Spleen (tissue), 11 donors: Measurements from ENCODE around the gene JAKMIP1. TPM values are rescaled to one million over a fixed set of nuclear protein-coding genes. Genes with fewer than 3 reads are reported as not detected.

Experiments
- DNase-seq: peaks from one replicate; pipeline ENCODE4 v3.0.0-alpha.2; 2020
- H3K27ac ChIP-seq, 8 donors: fragments of 200-600 bp; sonication (generic) in 7 of 8; 1 replicate in 4 of 8; 2 replicates in 4 of 8; pipeline versions ENCODE4 v1.5.0 to v1.8.0; 2016 to 2021; ENCODE audit warnings: inconsistent platforms in 4 of 8, mild to moderate bottlenecking in 4 of 8, moderate library complexity in 1 of 8
- H3K27me3 ChIP-seq, 7 donors: fragments of 200-600 bp; sonication (generic) in 6 of 7; replicated peaks in 1 of 7; 1 replicate in 4 of 7; 2 replicates in 3 of 7; pipeline versions ENCODE4 v1.5.0 to v1.8.0; 2016 to 2021; ENCODE audit warnings: inconsistent platforms in 3 of 7, mild to moderate bottlenecking in 1 of 7
- H3K36me3 ChIP-seq, 6 donors: fragments of 200-600 bp; sonication (generic) in 5 of 6; 1 replicate in 4 of 6; 2 replicates in 2 of 6; pipeline versions ENCODE4 v1.5.0 to v1.8.0; 2016 to 2021; ENCODE audit warnings: inconsistent platforms in 2 of 6
- H3K4me1 ChIP-seq, 6 donors: fragments of 200-600 bp; sonication (generic) in 5 of 6; 1 replicate in 3 of 6; 2 replicates in 3 of 6; pipeline versions ENCODE4 v1.5.0 to v1.8.0; 2016 to 2021; ENCODE audit warnings: inconsistent platforms in 3 of 6
- H3K4me3 ChIP-seq, 8 donors: fragments of 200-600 bp; sonication (generic) in 7 of 8; 1 replicate in 4 of 8; 2 replicates in 4 of 8; pipeline versions ENCODE4 v1.5.0 to v1.8.0; 2016 to 2021; ENCODE audit warnings: inconsistent platforms in 4 of 8, mild to moderate bottlenecking in 4 of 8, moderate library complexity in 2 of 8
- H3K9me3 ChIP-seq, 8 donors: fragments of 200-600 bp; sonication (generic) in 7 of 8; 1 replicate in 4 of 8; 2 replicates in 4 of 8; pipeline versions ENCODE4 v1.5.0 to v1.8.0; 2016 to 2021; ENCODE audit warnings: inconsistent platforms in 4 of 8
- CTCF ChIP-seq, 11 experiments: fragments of 200-600 bp in 7 of 11; fragments of 450-650 bp in 4 of 11; sonication (generic) in 4 of 11; IDR thresholded peaks in 8 of 11; conservative IDR thresholded peaks in 3 of 11; 1 replicate in 7 of 11; 2 replicates in 4 of 11; pipeline versions ENCODE4 v1.4.0 to v1.8.0; 2016 to 2021; ENCODE audit warnings: antibody characterized with exemption in 11 of 11, inconsistent platforms in 4 of 11, mild to moderate bottlenecking in 1 of 11
- POLR2A ChIP-seq, 3 donors: fragments of 450-650 bp; IDR thresholded peaks; one replicate each; pipeline ENCODE4 v1.5.1; 2017; ENCODE audit warnings: antibody characterized with exemption in 3 of 3, mild to moderate bottlenecking in 1 of 3
- POLR2AphosphoS5 ChIP-seq, 3 donors: sonication (generic); formaldehyde crosslinking; IDR thresholded peaks; one replicate each; pipeline ENCODE4 v1.5.1; 2017; ENCODE audit warnings: antibody characterized with exemption in 3 of 3
- WGBS, 5 donors: extraction: QIAGEN DNeasy Blood & Tissue Kit in 3 of 5; methylation state at CpG; one replicate each; pipeline versions ENCODE4 v1.1.5 to v1.1.7; 2013 to 2018; 5-methylcytosine and 5-hydroxymethylcytosine counted together
- intact Hi-C: fragments of 100-400 bp; cut with DNase I; formaldehyde crosslinking; loops from one replicate; pipeline ENCODE4 v1.15.0; 2023; ENCODE audit warnings: low total_unique reads
- polyA plus RNA-seq, 3 donors: library from polyadenylated mRNA; stranded (reverse); fragments of 200-250 nt; gene quantifications; one replicate each; pipeline ENCODE4 v1.2.1, GENCODE V29; 2013
- total RNA-seq, 7 donors: library from RNA; depleted of rRNA in 3 of 7; stranded (reverse); fragments of >200 nt in 3 of 7; fragmentation: NEBNext Ultra II Directional in 4 of 7; extraction: Animal tissue kit (Norgen Biotek cat#: 25700) in 4 of 7; gene quantifications; one replicate each; pipeline versions ENCODE4 v1.1.0 to v1.2.1, GENCODE V29; 2016 to 2021
- donor health status: healthy with polysubstance abuse.
- donor health status: DM: no; HTN: no; CAD: no; lungs with moderate emphysema.
- donor health status: DM: no; HTN: no; CAD: no.
- donor health status: Bipolar disorder and iron deficiency.
- donor health status: healthy.
- donor health status: DM: no; HTN: no; CAD: no.
- donor health status: DM: yes; HTN: yes; CAD: no.

Gene JAKMIP1
- total and polyA plus RNA-seq, 10 donors: 0.37 to 8.7 (median 2.6) TPM

DNA sequence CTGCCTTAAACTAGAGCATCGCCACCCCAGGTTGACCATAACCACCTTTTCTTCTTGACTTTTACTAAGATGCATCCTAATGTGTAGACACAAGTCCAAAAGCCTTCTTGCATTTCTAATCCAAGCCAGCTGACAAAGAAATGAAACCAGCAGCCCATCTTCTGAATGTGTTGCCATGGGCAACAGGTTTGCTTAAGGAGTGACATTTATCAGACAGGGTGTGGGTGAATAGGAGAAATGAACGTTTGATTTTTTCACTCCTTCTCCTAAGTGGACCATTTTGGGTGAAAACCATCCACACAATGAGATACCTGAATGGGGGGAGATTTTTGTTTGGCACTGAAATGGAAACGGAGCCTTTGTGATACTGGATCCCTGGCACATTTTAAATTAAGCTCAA lies 109.4 kb downstream of the JAKMIP1 start:
- Histone ChIP-seq H3K27ac (no peak overlapping the region), H3K27me3 (peaks cover 0 to 33% (median 0%) of the 10 kb centered on the region in 7 donors), H3K4me3 (no peak overlapping the region), H3K36me3 (no peaks in the 10 kb centered on the region), H3K9me3 (peaks cover 0 to 3% (median 0%) of the 10 kb centered on the region in 8 donors), H3K4me1 (no peaks in the 10 kb centered on the region)
- intact Hi-C loops: no loop called here
- no peak for TF ChIP-seq CTCF (IDR thresholded peaks at IDR 0.05 in 8 of 11, conservative IDR thresholded peaks at IDR 0.05 in 3 of 11)
- TF ChIP-seq POLR2AphosphoS5 (IDR thresholded peaks at IDR 0.05): no peak
- TF ChIP-seq POLR2A (IDR thresholded peaks at IDR 0.05): no peak
- DNase-seq: no peak
- 76 to 92% (median 86%) methylated on average over 3 of the region's 3 CpGs for WGBS, 5 donors

- Histone ChIP-seq H3K27me3 (peaks cover 0 to 31% (median 0%) of the 10 kb centered on the region in 7 donors), H3K4me3 (no peak overlapping the region), H3K9me3 (peaks cover 0 to 3% (median 0%) of the 10 kb centered on the region in 8 donors), H3K36me3 (peaks cover 0 to 4% (median 0%) of the 10 kb centered on the region in 6 donors), H3K27ac (no peak overlapping the region), H3K4me1 (no peaks in the 10 kb centered on the region)
- intact Hi-C loops: loop anchor here (5.0 kb wide), 1 partner anchor 92 kb away; no protein-coding TSS in a partner anchor
- no peak for TF ChIP-seq POLR2A (IDR thresholded peaks at IDR 0.05)
- no peak for TF ChIP-seq CTCF (IDR thresholded peaks at IDR 0.05 in 8 of 11, conservative IDR thresholded peaks at IDR 0.05 in 3 of 11)
- no peak for TF ChIP-seq POLR2AphosphoS5 (IDR thresholded peaks at IDR 0.05)
- WGBS, 5 donors: 73 to 92% (median 84%) methylated on average over 2 of the region's 2 CpGs
- no peak for DNase-seq
Measured at GRCh38 chr4:6088950-6089349, 111.4 kb downstream of the JAKMIP1 start.

DNA sequence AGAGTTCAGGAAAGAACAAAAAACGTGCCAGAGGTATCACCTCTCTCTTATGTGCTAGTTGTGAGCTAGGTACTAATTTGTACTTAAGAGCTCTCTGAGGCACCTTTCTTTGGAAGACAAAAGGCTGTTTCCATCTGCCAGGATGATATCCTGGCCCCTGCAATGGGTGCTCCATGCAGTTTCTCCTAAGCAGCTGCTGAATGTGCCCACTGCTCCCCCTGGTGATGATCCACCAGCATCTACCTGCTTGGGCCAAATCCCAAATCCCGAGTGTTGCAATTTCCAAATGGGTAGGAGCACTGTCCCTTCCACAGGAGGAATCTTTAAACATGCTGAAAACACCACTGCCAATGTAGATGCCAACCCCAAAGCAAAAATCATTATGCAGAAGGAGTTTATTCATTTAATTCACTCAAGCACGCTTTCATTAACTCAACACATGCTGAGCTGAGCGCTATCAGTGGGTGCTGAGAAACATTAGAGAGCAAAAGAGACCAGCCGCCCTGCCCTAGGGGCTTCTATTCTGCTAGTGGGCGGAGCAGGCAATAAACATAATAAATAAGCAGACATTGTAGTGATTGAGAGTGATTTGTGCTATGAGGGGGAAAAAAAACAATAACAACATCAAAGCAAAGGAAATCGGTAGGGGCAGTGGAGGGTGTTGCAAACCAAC lies 112.5 kb downstream of the JAKMIP1 start:
- WGBS, 5 donors: 50 to 67% (median 59%) methylated on average over 7 of the region's 7 CpGs
- Histone ChIP-seq H3K27me3 (peaks cover 0 to 26% (median 0%) of the 10 kb centered on the region in 7 donors), H3K36me3 (peaks cover 0 to 4% (median 0%) of the 10 kb centered on the region in 6 donors), H3K4me3 (no peak overlapping the region), H3K9me3 (peaks cover 0 to under 1% (median 0%) of the 10 kb centered on the region in 8 donors), H3K4me1 (no peaks in the 10 kb centered on the region), H3K27ac (no peak overlapping the region)
- intact Hi-C loops: loop anchor here (5.0 kb wide), 1 partner anchor 91 kb away; no protein-coding TSS in a partner anchor
- peak in 7 of 11 experiments; percentile 21 to 53 (median 43) for TF ChIP-seq CTCF (IDR thresholded peaks at IDR 0.05 in 8 of 11, conservative IDR thresholded peaks at IDR 0.05 in 3 of 11)
- no peak for TF ChIP-seq POLR2A (IDR thresholded peaks at IDR 0.05)
- TF ChIP-seq POLR2AphosphoS5 (IDR thresholded peaks at IDR 0.05): no peak
- no peak for DNase-seq

- Histone ChIP-seq H3K4me1 (no peaks in the 10 kb centered on the region), H3K9me3 (no peaks in the 10 kb centered on the region), H3K27ac (no peak overlapping the region), H3K27me3 (peaks cover 0 to 22% (median 0%) of the 10 kb centered on the region in 7 donors), H3K36me3 (peaks cover 0 to 4% (median 0%) of the 10 kb centered on the region in 6 donors), H3K4me3 (no peak overlapping the region)
- TF ChIP-seq POLR2AphosphoS5 (IDR thresholded peaks at IDR 0.05) (no peak), CTCF (IDR thresholded peaks at IDR 0.05 in 8 of 11, conservative IDR thresholded peaks at IDR 0.05 in 3 of 11) (no peak), POLR2A (IDR thresholded peaks at IDR 0.05) (no peak)
- WGBS, 5 donors: 81 to 92% (median 87%) methylated on average over 3 of the region's 3 CpGs
- no peak for DNase-seq
- intact Hi-C loops: loop anchor here (5.0 kb wide), 1 partner anchor 90 kb away; no protein-coding TSS in a partner anchor
Measured at GRCh38 chr4:6086846-6087245, 113.5 kb downstream of the JAKMIP1 start.
